Tibial nerve (tissue), 4 donors: ENCODE measurements around the gene GNG12. TPM values are rescaled to one million over a fixed set of nuclear protein-coding genes. Genes with fewer than 3 reads are reported as not detected.
"Not testable (repeated sequence)": the region's sequence is repeated elsewhere in the genome, so short reads cannot be mapped to it uniquely, and the experiment has no call there.

ENCODE experiments used
- DNase-seq, 2 donors: peaks; one replicate each; pipeline ENCODE4 v3.0.0-alpha.2; 2019; ENCODE audit warnings: low spot score in 2 of 2
- H3K27ac ChIP-seq, 4 donors: fragments of 200-600 bp; sonication (generic) in 3 of 4; one replicate each; pipeline ENCODE4 v1.5.1; 2017 to 2019; ENCODE audit warnings: mild to moderate bottlenecking in 1 of 4
- H3K27me3 ChIP-seq, 2 donors: fragments of 200-600 bp; sonication (generic) in 1 of 2; one replicate each; pipeline versions ENCODE4 v1.5.1 to v1.6.0; 2017 to 2019
- H3K36me3 ChIP-seq, 3 donors: fragments of 200-600 bp; sonication (generic); one replicate each; pipeline ENCODE4 v1.5.1; 2018 to 2019
- H3K4me1 ChIP-seq, 4 donors: fragments of 200-600 bp; sonication (generic) in 3 of 4; one replicate each; pipeline ENCODE4 v1.5.1; 2017 to 2019
- H3K4me3 ChIP-seq, 4 donors: fragments of 200-600 bp; sonication (generic) in 3 of 4; one replicate each; pipeline ENCODE4 v1.5.1; 2017 to 2019; ENCODE audit warnings: mild to moderate bottlenecking in 1 of 4, moderate library complexity in 1 of 4
- H3K9me3 ChIP-seq, 4 donors: fragments of 200-600 bp; sonication (generic) in 3 of 4; one replicate each; pipeline ENCODE4 v1.5.1; 2017 to 2019
- CTCF ChIP-seq, 5 experiments: fragments of 200-600 bp in 3 of 5; fragments of 450-650 bp in 2 of 5; sonication (generic) in 3 of 5; IDR thresholded peaks; one replicate each; pipeline ENCODE4 v1.5.1; 2016 to 2019; ENCODE audit warnings: antibody characterized with exemption in 5 of 5, mild to moderate bottlenecking in 3 of 5, moderate library complexity in 2 of 5
- EP300 ChIP-seq, 2 donors: sonication (generic); formaldehyde crosslinking; IDR thresholded peaks; one replicate each; pipeline ENCODE4 v1.6.1; 2017; ENCODE audit warnings: antibody characterized with exemption in 2 of 2, mild to moderate bottlenecking in 1 of 2
- POLR2A ChIP-seq, 2 donors: fragments of 450-650 bp; IDR thresholded peaks; one replicate each; pipeline ENCODE4 v1.6.1; 2017; ENCODE audit warnings: antibody characterized with exemption in 2 of 2, mild to moderate bottlenecking in 2 of 2, moderate library complexity in 2 of 2
- WGBS, 2 donors: methylation state at CpG; one replicate each; pipeline ENCODE4 v1.1.5; 2018; 5-methylcytosine and 5-hydroxymethylcytosine counted together
- small RNA-seq: library from RNA; depleted of rRNA; stranded (forward); fragments of <200 nt; gene quantifications from one replicate; pipeline ENCODE3, GENCODE V24; 2016
- total RNA-seq, 4 donors: library from RNA; depleted of rRNA; stranded (reverse); fragments of >200 nt; gene quantifications; one replicate each; pipeline ENCODE4 v1.1.0, GENCODE V29; 2016

The GNG12 gene
- total RNA-seq, 4 donors from 2014 or later = 55.9 to 71.8 (median 68.4) TPM

GRCh38 chr1:67659229-67659628, 174.0 kb downstream of the GNG12 start:
- DNase-seq = no peak
- H3K27ac ChIP-seq = no peak overlapping the region
- no peaks in the 10 kb centered on the region for H3K27me3 ChIP-seq
- no peak overlapping the region for H3K4me3 ChIP-seq
- 65 to 78% methylated on average over 2 of the region's 2 CpGs for WGBS, 2 donors
- TF ChIP-seq CTCF (IDR thresholded peaks at IDR 0.05) (no peak), EP300 (IDR thresholded peaks at IDR 0.05) (no peak), POLR2A (IDR thresholded peaks at IDR 0.05) (no peak)
- no peaks in the 10 kb centered on the region for H3K9me3 ChIP-seq
- no peaks in the 10 kb centered on the region for H3K36me3 ChIP-seq
- no peaks in the 10 kb centered on the region for H3K4me1 ChIP-seq

- not testable (repeated sequence) for H3K4me1 ChIP-seq, H3K27me3 ChIP-seq, H3K27ac ChIP-seq, H3K9me3 ChIP-seq, H3K4me3 ChIP-seq, H3K36me3 ChIP-seq, DNase-seq
- WGBS, 2 donors = 96% methylated on average over 1 of the region's 1 CpG
These were observed 176.1 kb downstream of the GNG12 start for GRCh38 chr1:67657152-67657551.

GRCh38 chr1:67655581-67655980, 177.7 kb downstream of the GNG12 start:
- WGBS, 2 donors = 72 to 85% methylated on average over 2 of the region's 2 CpGs
- Histone ChIP-seq H3K27ac (no peak overlapping the region), H3K4me1 (no peaks in the 10 kb centered on the region), H3K36me3 (no peaks in the 10 kb centered on the region), H3K9me3 (no peaks in the 10 kb centered on the region), H3K4me3 (no peak overlapping the region), H3K27me3 (no peaks in the 10 kb centered on the region)
- DNase-seq = no peak
- TF ChIP-seq POLR2A (IDR thresholded peaks at IDR 0.05) = no peak
- no peak for TF ChIP-seq CTCF (IDR thresholded peaks at IDR 0.05)
- TF ChIP-seq EP300 (IDR thresholded peaks at IDR 0.05) = no peak

- Histone ChIP-seq H3K4me3 (no peak overlapping the region), H3K36me3 (no peaks in the 10 kb centered on the region), H3K9me3 (no peaks in the 10 kb centered on the region), H3K27ac (no peak overlapping the region), H3K27me3 (no peaks in the 10 kb centered on the region), H3K4me1 (no peaks in the 10 kb centered on the region)
- no peak for DNase-seq
- no peak for TF ChIP-seq POLR2A (IDR thresholded peaks at IDR 0.05)
- no peak for TF ChIP-seq EP300 (IDR thresholded peaks at IDR 0.05)
- no peak for TF ChIP-seq CTCF (IDR thresholded peaks at IDR 0.05)
These were observed 180.0 kb downstream of the GNG12 start for GRCh38 chr1:67653304-67653703.

GRCh38 chr1:67652800-67653199, 180.5 kb downstream of the GNG12 start:
- WGBS, 2 donors = 81 to 83% methylated on average over 2 of the region's 2 CpGs
- no peak for TF ChIP-seq EP300 (IDR thresholded peaks at IDR 0.05)
- TF ChIP-seq POLR2A (IDR thresholded peaks at IDR 0.05) = no peak
- no peak for TF ChIP-seq CTCF (IDR thresholded peaks at IDR 0.05)
- Histone ChIP-seq H3K27ac (no peak overlapping the region), H3K4me1 (no peaks in the 10 kb centered on the region), H3K4me3 (no peak overlapping the region), H3K9me3 (no peaks in the 10 kb centered on the region), H3K36me3 (no peaks in the 10 kb centered on the region), H3K27me3 (no peaks in the 10 kb centered on the region)
- no peak for DNase-seq

Small RNAs within 50 kb of the gene (small RNA-seq; reads per million reads assigned to genes)
- gene RN7SL392P = not detected
- gene RNU7-80P = not detected

Other genes with a start within 250 kb of the GNG12 start
- gene GADD45A, start 148.3 kb downstream of the GNG12 start, total RNA-seq = 10 to 100 TPM; 53.1 to 95.4 (median 72.9) TPM
- gene DIRAS3, start 217.2 kb upstream of the GNG12 start, total RNA-seq = 1 to 10 TPM in 2 of 4 donors, under 1 TPM in 1, not detected in 1; 0.63 to 7.5 (median 5.2) TPM